PC-9 (cell line): Measurements from ENCODE around the gene SLC16A2. TPM values are rescaled to one million over a fixed set of nuclear protein-coding genes. Genes with fewer than 3 reads are reported as not detected.

ENCODE experiments used
- BruUV-seq: library from RNA; stranded (reverse); fragments of 400-500 nt; replicated peaks from 2 replicates; lab custom pipeline; 2021; lab: Mats Ljungman, UMichigan
- CTCF ChIA-PET: fragments of 300-600 bp; sonication (Branson Sonifier 250); formaldehyde crosslinking; loops from one replicate; lab custom pipeline; 2022; ENCODE audit warnings: antibody characterized with exemption; lab: Charles Lee
- POLR2A ChIA-PET: fragments of 300-600 bp; sonication (Branson Sonifier 250); formaldehyde crosslinking; loops from one replicate; lab custom pipeline; 2022; ENCODE audit warnings: antibody characterized with exemption; ENCODE audit not compliant: unreplicated experiment; lab: Charles Lee
- DNase-seq, 2 experiments: peaks; one replicate each; pipeline versions ENCODE4 v3.0.0 to v3.0.0-alpha.2; 2015 to 2022; ENCODE audit warnings: mixed read lengths in 1 of 2
- H2AFZ ChIP-seq: fragments of 200-600 bp; sonication (generic); 2 replicates; pipeline ENCODE4 v1.8.1; 2017; ENCODE audit warnings: antibody characterized with exemption
- H3F3A ChIP-seq: fragments of 200-600 bp; sonication (generic); 2 replicates; pipeline ENCODE4 v1.8.1; 2017; ENCODE audit warnings: antibody characterized with exemption, mild to moderate bottlenecking, low read depth; ENCODE audit not compliant: insufficient read depth
- H3K27ac ChIP-seq: fragments of 200-600 bp; sonication (generic); 2 replicates; pipeline ENCODE4 v1.6.1; 2016; ENCODE audit warnings: mixed run types
- H3K27me3 ChIP-seq: fragments of 200-600 bp; sonication (generic); 2 replicates; pipeline ENCODE4 v1.6.1; 2016; ENCODE audit warnings: low read depth, mixed run types; ENCODE audit not compliant: insufficient read depth
- H3K36me3 ChIP-seq: fragments of 200-600 bp; sonication (generic); 2 replicates; pipeline ENCODE4 v1.6.1; 2016; ENCODE audit warnings: low read depth, mixed run types
- H3K4me1 ChIP-seq: fragments of 200-600 bp; sonication (generic); replicated peaks from 2 replicates; pipeline ENCODE4 v1.6.1; 2016; ENCODE audit warnings: mixed run types; ENCODE audit not compliant: insufficient read depth
- H3K4me2 ChIP-seq: fragments of 200-600 bp; sonication (generic); 2 replicates; pipeline ENCODE4 v1.6.1; 2017; ENCODE audit warnings: mixed run types
- H3K4me3 ChIP-seq: fragments of 200-600 bp; sonication (generic); 2 replicates; pipeline ENCODE4 v1.6.1; 2016; ENCODE audit warnings: mixed run types
- H3K79me2 ChIP-seq: fragments of 200-600 bp; sonication (generic); 2 replicates; pipeline ENCODE4 v1.6.1; 2017; ENCODE audit warnings: low read depth, mixed run types
- H3K9me2 ChIP-seq: fragments of 200-600 bp; sonication (generic); 2 replicates; pipeline ENCODE4 v1.8.1; 2017; ENCODE audit warnings: mild to moderate bottlenecking; ENCODE audit not compliant: insufficient read depth
- H3K9me3 ChIP-seq: fragments of 200-600 bp; sonication (generic); 2 replicates; pipeline ENCODE4 v1.8.1; 2016; ENCODE audit warnings: low read depth; ENCODE audit not compliant: insufficient read depth
- H4K20me1 ChIP-seq: fragments of 200-600 bp; sonication (generic); 2 replicates; pipeline ENCODE4 v1.8.1; 2017; ENCODE audit not compliant: insufficient read depth
- EZH2 ChIP-seq: fragments of 200-600 bp; sonication (generic); IDR thresholded peaks from 2 replicates; pipeline ENCODE4 v1.8.0; 2017; ENCODE audit warnings: antibody characterized with exemption, low read depth
- intact Hi-C: fragments of 100-400 bp; cut with micrococcal nuclease; formaldehyde crosslinking; loops from one replicate; pipeline ENCODE4 v1.10.0; 2022; ENCODE audit not compliant: unreplicated experiment
- total RNA-seq: library from RNA; stranded (reverse); gene quantifications from 2 replicates; pipeline ENCODE4 v1.2.3, GENCODE V29; 2021
- TF ChIP-seq, protein P1 (sequence below): fragments of 200-600 bp; sonication (generic); conservative IDR thresholded peaks from 2 replicates; pipeline ENCODE4 v1.6.1; 2017; ENCODE audit warnings: mixed run types, antibody characterized with exemption, mild to moderate bottlenecking, moderate library complexity

Gene SLC16A2
- total RNA-seq, 1 experiment from 2014 or later = not detected

DNA sequence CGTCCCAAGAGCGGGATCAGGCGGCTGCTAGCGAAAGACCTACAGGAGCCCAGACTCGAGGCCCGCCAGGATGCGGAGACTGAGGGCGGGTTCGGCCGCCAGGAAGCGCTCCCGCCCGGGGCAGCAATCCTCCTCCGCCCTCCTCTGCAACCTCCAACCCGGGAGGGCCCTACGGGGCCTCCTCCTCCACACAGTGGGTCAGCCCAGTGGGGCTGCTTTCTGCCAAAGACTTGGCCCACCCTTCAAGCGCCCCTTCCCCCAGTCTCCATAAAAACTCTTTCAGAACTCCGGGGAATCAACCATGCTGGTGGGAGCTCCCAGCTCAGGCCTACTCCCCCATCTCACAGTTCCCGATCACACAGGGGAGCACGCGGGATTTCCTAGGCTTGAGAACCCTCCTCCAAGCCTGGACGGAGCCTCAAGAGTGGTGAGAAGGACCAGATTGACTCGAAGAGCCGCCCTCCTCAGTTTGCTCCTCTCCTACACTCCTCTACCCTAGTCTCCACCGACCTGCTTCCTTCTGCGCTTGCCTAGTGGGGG is 115.6 kb downstream of the SLC16A2 start:
- peak overlapping the region; percentile 58; the same call in 1 of the 2 replicates for H3K4me3 ChIP-seq

DNA sequence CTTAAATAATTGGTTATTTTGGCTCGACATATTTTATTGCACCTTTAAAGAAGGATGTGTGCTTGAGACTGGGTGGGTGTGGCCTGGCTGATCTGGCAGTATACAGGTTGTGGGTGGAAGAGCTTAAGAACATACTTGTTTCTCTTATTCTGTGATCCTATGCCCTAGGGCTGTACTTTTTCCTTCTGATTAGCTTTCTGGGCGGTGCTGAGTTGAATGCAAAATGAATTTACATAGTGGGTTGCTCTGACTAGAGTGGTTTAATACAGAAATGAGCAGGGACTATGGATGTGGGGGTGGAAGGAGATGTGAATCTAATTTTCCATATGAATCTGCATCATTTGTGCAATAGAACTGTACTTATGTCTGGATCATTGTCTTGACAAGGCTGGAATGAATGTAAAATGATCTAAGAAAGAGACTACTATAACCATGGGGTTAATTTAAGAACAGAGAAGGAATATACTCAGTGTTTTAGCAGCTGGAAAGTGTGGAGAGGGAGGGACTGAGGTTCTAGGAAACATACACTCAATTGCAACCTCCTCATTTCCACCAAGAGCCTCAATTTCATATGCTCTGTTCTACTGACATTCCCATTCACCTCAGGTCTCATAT is 119.4 kb downstream of the SLC16A2 start:
- H2AFZ ChIP-seq = no peak overlapping the region
- H3K9me2 ChIP-seq = no peaks in the 10 kb centered on the region
- H4K20me1 ChIP-seq = no peaks in the 10 kb centered on the region
- H3F3A ChIP-seq = no peaks in the 10 kb centered on the region
- no TSS peak for BruUV-seq
- no peaks in the 10 kb centered on the region for H3K27me3 ChIP-seq
- no peak overlapping the region for H3K27ac ChIP-seq
- H3K79me2 ChIP-seq = no peaks in the 10 kb centered on the region
- no peak overlapping the region for H3K4me3 ChIP-seq
- POLR2A ChIA-PET = no interaction called here
- intact Hi-C loops = no loop called here
- H3K4me1 ChIP-seq = no peaks in the 10 kb centered on the region
- no peaks in the 10 kb centered on the region for H3K9me3 ChIP-seq
- H3K4me2 ChIP-seq = no peak overlapping the region
- CTCF ChIA-PET = no interaction called here
- TF ChIP-seq, protein P1, sequence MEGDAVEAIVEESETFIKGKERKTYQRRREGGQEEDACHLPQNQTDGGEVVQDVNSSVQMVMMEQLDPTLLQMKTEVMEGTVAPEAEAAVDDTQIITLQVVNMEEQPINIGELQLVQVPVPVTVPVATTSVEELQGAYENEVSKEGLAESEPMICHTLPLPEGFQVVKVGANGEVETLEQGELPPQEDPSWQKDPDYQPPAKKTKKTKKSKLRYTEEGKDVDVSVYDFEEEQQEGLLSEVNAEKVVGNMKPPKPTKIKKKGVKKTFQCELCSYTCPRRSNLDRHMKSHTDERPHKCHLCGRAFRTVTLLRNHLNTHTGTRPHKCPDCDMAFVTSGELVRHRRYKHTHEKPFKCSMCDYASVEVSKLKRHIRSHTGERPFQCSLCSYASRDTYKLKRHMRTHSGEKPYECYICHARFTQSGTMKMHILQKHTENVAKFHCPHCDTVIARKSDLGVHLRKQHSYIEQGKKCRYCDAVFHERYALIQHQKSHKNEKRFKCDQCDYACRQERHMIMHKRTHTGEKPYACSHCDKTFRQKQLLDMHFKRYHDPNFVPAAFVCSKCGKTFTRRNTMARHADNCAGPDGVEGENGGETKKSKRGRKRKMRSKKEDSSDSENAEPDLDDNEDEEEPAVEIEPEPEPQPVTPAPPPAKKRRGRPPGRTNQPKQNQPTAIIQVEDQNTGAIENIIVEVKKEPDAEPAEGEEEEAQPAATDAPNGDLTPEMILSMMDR = no peak
- no peak for TF ChIP-seq EZH2
- DNase-seq = no peak
- H3K36me3 ChIP-seq = no peaks in the 10 kb centered on the region

More for the DNA sequence above, 115.6 kb downstream of the SLC16A2 start:
- Histone ChIP-seq H3K9me2 (no peaks in the 10 kb centered on the region), H2AFZ (no peak overlapping the region), H3K27ac (no peak overlapping the region), H3F3A (no peaks in the 10 kb centered on the region), H3K79me2 (no peaks in the 10 kb centered on the region), H4K20me1 (no peaks in the 10 kb centered on the region), H3K4me2 (peak overlapping the region; percentile 93; the same call in 1 of the 2 replicates), H3K27me3 (no peaks in the 10 kb centered on the region), H3K4me1 (no peaks in the 10 kb centered on the region), H3K9me3 (no peaks in the 10 kb centered on the region), H3K36me3 (no peaks in the 10 kb centered on the region)
- POLR2A ChIA-PET = no interaction called here
- intact Hi-C loops = no loop called here
- DNase-seq = no peak
- TF ChIP-seq EZH2 = no peak
- TF ChIP-seq, protein P1 = no peak
- CTCF ChIA-PET = no interaction called here
- no TSS peak for BruUV-seq

DNA sequence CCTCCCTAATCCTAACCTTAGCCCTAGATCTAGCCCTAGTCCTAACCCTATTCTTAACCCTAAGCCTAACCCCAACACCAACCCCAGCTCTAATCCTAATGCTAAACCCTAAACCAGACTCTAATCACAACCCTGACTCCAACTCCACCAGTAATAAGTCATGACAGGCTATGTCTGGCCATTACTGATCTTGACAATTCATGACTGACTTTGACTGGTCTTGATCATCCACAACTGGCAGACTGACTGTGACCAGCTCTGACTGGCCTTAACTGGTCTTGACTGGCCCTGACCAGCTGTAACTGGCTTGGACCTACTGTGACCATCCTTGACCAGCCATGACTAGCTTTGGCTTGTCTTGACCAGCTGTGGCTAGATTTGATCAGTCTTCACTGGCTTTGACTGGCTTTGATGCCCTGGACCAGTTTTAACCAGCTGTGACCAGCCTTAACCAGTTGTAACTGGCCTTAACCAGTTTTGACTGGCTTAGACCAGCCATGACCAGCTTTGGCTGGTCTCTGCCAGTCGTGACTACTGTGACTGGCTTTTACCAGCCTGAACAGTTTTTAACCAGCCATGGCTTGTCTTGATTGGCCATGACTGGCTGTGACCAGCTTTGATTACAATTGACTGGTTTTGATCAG is 124.7 kb downstream of the SLC16A2 start:
- Histone ChIP-seq H3F3A (peaks cover 4% of the 10 kb centered on the region; the same call in 1 of the 2 replicates), H4K20me1 (no peaks in the 10 kb centered on the region), H3K79me2 (no peaks in the 10 kb centered on the region), H3K27ac (no peak overlapping the region), H2AFZ (no peak overlapping the region), H3K4me3 (no peak overlapping the region), H3K36me3 (no peaks in the 10 kb centered on the region), H3K9me3 (no peaks in the 10 kb centered on the region), H3K4me1 (no peaks in the 10 kb centered on the region), H3K27me3 (no peaks in the 10 kb centered on the region), H3K4me2 (no peak overlapping the region), H3K9me2 (no peaks in the 10 kb centered on the region)
- no peak for DNase-seq
- intact Hi-C loops = no loop called here
- ChIA-PET POLR2A (no interaction called here), CTCF (no interaction called here)
- BruUV-seq = no TSS peak
- TF ChIP-seq, protein P1 = no peak
- no peak for TF ChIP-seq EZH2
